Measurements from ENCODE around the gene MACROD2.
"Not testable (repeated sequence)": the region's sequence is repeated elsewhere in the genome, so short reads cannot be mapped to it uniquely, and the experiment has no call there.

The MACROD2 gene

GRCh38 chr20:14889496-14890255 lies 894.4 kb downstream of the MACROD2 start:
- no peak for DNase-seq

- DNase-seq, result no peak
Observed at GRCh38 chr20:14890713-14891112, 895.4 kb downstream of the MACROD2 start.

GRCh38 chr20:14892782-14893181 lies 897.5 kb downstream of the MACROD2 start:
- no peak for DNase-seq

- DNase-seq, result no peak
Observed at GRCh38 chr20:14896569-14896968, 901.3 kb downstream of the MACROD2 start.

- DNase-seq, result no peak
Observed at GRCh38 chr20:14897608-14898007, 902.3 kb downstream of the MACROD2 start.

- no peak for DNase-seq
Observed at GRCh38 chr20:14902432-14903089, 907.2 kb downstream of the MACROD2 start.

GRCh38 chr20:14906908-14907434 lies 911.7 kb downstream of the MACROD2 start:
- no peak for DNase-seq

- DNase-seq, result no peak
Observed at GRCh38 chr20:14910126-14910525, 914.8 kb downstream of the MACROD2 start.

GRCh38 chr20:14913896-14914620 lies 918.7 kb downstream of the MACROD2 start:
- DNase-seq, result no peak

- DNase-seq, result no peak
Observed at GRCh38 chr20:14914633-14915032, 919.3 kb downstream of the MACROD2 start.

GRCh38 chr20:14915356-14915755 lies 920.0 kb downstream of the MACROD2 start:
- no peak for DNase-seq

GRCh38 chr20:14916360-14916920 lies 921.1 kb downstream of the MACROD2 start:
- DNase-seq, result no peak

- DNase-seq, result no peak
Observed at GRCh38 chr20:14918281-14918680, 923.0 kb downstream of the MACROD2 start.

GRCh38 chr20:14918976-14919375 lies 923.7 kb downstream of the MACROD2 start:
- no peak for DNase-seq

GRCh38 chr20:14919501-14920081 lies 924.3 kb downstream of the MACROD2 start:
- no peak for DNase-seq

- DNase-seq, result no peak
Observed at GRCh38 chr20:14921513-14921912, 926.2 kb downstream of the MACROD2 start.

- no peak for DNase-seq
Observed at GRCh38 chr20:14922503-14923267, 927.4 kb downstream of the MACROD2 start.

- DNase-seq, result no peak
Observed at GRCh38 chr20:14924433-14924832, 929.1 kb downstream of the MACROD2 start.

- DNase-seq, result no peak
Observed at GRCh38 chr20:14925300-14925699, 930.0 kb downstream of the MACROD2 start.

- DNase-seq, result not testable (repeated sequence)
Observed at GRCh38 chr20:14926436-14926835, 931.1 kb downstream of the MACROD2 start.

GRCh38 chr20:14928083-14928482 lies 932.8 kb downstream of the MACROD2 start:
- DNase-seq, result no peak

- no peak for DNase-seq
Observed at GRCh38 chr20:14929388-14929787, 934.1 kb downstream of the MACROD2 start.

All from suppressor macrophage treated with lipopolysaccharide for 1 hour (primary cell).